GM12892 (cell line): ENCODE data around the gene ZMIZ1.

Experiments used
- POLR2A ChIP-seq: IDR thresholded peaks from 2 replicates; pipeline ENCODE4 v1.6.1; 2011; ENCODE audit warnings: low read depth, low read length, control low read depth
- POLR2AphosphoS5 ChIP-seq: IDR thresholded peaks from 2 replicates; pipeline ENCODE4 v1.6.1; 2011; ENCODE audit warnings: low read depth, low read length, control low read depth

GRCh38 chr10:79128241-79128922, 59.6 kb downstream of the ZMIZ1 start:
- TF ChIP-seq POLR2A (no peak), POLR2AphosphoS5 (no peak)
